ENCODE measurements around the gene CENPU.

Gene CENPU

GRCh38 chr4:184721254-184721653 lies 12.6 kb downstream of the CENPU start:
- no peak for DNase-seq
- intact Hi-C loops (cut with DNase I), result no loop called here

- intact Hi-C loops (cut with DNase I), result no loop called here
- no peak for DNase-seq
Observed at GRCh38 chr4:184719407-184719806, 14.5 kb downstream of the CENPU start.

- no peak for DNase-seq
- intact Hi-C loops (cut with DNase I), result no loop called here
Observed at GRCh38 chr4:184715526-184715925, 18.4 kb downstream of the CENPU start.

GRCh38 chr4:184713887-184714286 lies 20.0 kb downstream of the CENPU start:
- DNase-seq, result no peak
- intact Hi-C loops (cut with DNase I), result no loop called here

GRCh38 chr4:184712322-184712721 lies 21.6 kb downstream of the CENPU start:
- intact Hi-C loops (cut with DNase I), result no loop called here
- DNase-seq, result no peak

- no peak for DNase-seq
- intact Hi-C loops (cut with DNase I), result no loop called here
Observed at GRCh38 chr4:184706453-184706852, 27.4 kb downstream of the CENPU start.

GRCh38 chr4:184705692-184706091 lies 28.2 kb downstream of the CENPU start:
- intact Hi-C loops (cut with DNase I), result no loop called here
- no peak for DNase-seq

GRCh38 chr4:184702114-184702513 lies 31.8 kb downstream of the CENPU start:
- no peak for DNase-seq
- intact Hi-C loops (cut with DNase I), result no loop called here

GRCh38 chr4:184699941-184700340 lies 34.0 kb downstream of the CENPU start:
- DNase-seq, result no peak
- intact Hi-C loops (cut with DNase I), result no loop called here

- no peak for DNase-seq
- intact Hi-C loops (cut with DNase I), result no loop called here
Observed at GRCh38 chr4:184697956-184698355, 35.9 kb downstream of the CENPU start.

GRCh38 chr4:184695178-184695896 lies 38.6 kb downstream of the CENPU start:
- intact Hi-C loops (cut with DNase I), result no loop called here

GRCh38 chr4:184694412-184694956 lies 39.4 kb downstream of the CENPU start:
- intact Hi-C loops (cut with DNase I), result no loop called here
- DNase-seq, result no peak

More at GRCh38 chr4:184695178-184695896, 38.6 kb downstream of the CENPU start:
- DNase-seq, result no peak

- DNase-seq, result no peak
- intact Hi-C loops (cut with DNase I), result no loop called here
Observed at GRCh38 chr4:184693056-184693455, 40.8 kb downstream of the CENPU start.

GRCh38 chr4:184689681-184690080 lies 44.2 kb downstream of the CENPU start:
- intact Hi-C loops (cut with DNase I), result no loop called here
- DNase-seq, result no peak

GRCh38 chr4:184688447-184688846 lies 45.4 kb downstream of the CENPU start:
- no peak for DNase-seq
- intact Hi-C loops (cut with DNase I), result no loop called here

- intact Hi-C loops (cut with DNase I), result no loop called here
- no peak for DNase-seq
Observed at GRCh38 chr4:184688005-184688404, 45.9 kb downstream of the CENPU start.

GRCh38 chr4:184684491-184685189 lies 49.3 kb downstream of the CENPU start:
- DNase-seq, result no peak
- intact Hi-C loops (cut with DNase I), result no loop called here

- intact Hi-C loops (cut with DNase I), result no loop called here
- no peak for DNase-seq
Observed at GRCh38 chr4:184681916-184682315, 52.0 kb downstream of the CENPU start.

GRCh38 chr4:184680698-184681097 lies 53.2 kb downstream of the CENPU start:
- DNase-seq, result no peak
- intact Hi-C loops (cut with DNase I), result no loop called here

GRCh38 chr4:184675821-184676492 lies 57.9 kb downstream of the CENPU start:
- intact Hi-C loops (cut with DNase I), result no loop called here

GRCh38 chr4:184675018-184675417 lies 58.9 kb downstream of the CENPU start:
- no peak for DNase-seq
- intact Hi-C loops (cut with DNase I), result no loop called here

More at GRCh38 chr4:184675821-184676492, 57.9 kb downstream of the CENPU start:
- DNase-seq, result no peak

Data from posterior cingulate gyrus (tissue), 11 donors.